WTC11 (cell line): ENCODE measurements around the gene ATP11A. TPM values are rescaled to one million over a fixed set of nuclear protein-coding genes. Genes with fewer than 3 reads are reported as not detected.

Experiments
- ATAC-seq: fragments of 200-7000 bp; cut with Tn5 transposase; 2 replicates; pipeline ENCODE4 v1.10.0; 2021; ENCODE audit warnings: mild to moderate bottlenecking, moderate library complexity
- CTCF ChIA-PET: fragments of 300-600 bp; sonication (Branson Sonifier 250); formaldehyde crosslinking; loops from one replicate; lab custom pipeline; 2021; ENCODE audit warnings: antibody characterized with exemption; lab: Charles Lee
- POLR2A ChIA-PET: fragments of 350-600 bp; sonication (Branson Sonifier 250); formaldehyde crosslinking; loops from one replicate; lab custom pipeline; 2021; ENCODE audit warnings: antibody characterized with exemption; lab: Charles Lee
- DNase-seq: peaks from one replicate; pipeline ENCODE4 v3.0.0; 2021; ENCODE audit warnings: low spot score
- H3K27ac Mint-ChIP-seq: 2 replicates; pipeline ENCODE4 v1.8.0; 2021; ENCODE audit warnings: mixed read lengths
- H3K27me3 Mint-ChIP-seq: 2 replicates; pipeline ENCODE4 v1.8.0; 2021; ENCODE audit warnings: low read depth, mild to moderate bottlenecking, moderate library complexity, mixed read lengths
- H3K36me3 Mint-ChIP-seq: 2 replicates; pipeline ENCODE4 v1.8.0; 2021; ENCODE audit warnings: mixed read lengths
- H3K4me1 Mint-ChIP-seq: 2 replicates; pipeline ENCODE4 v1.8.0; 2022; ENCODE audit warnings: mixed read lengths
- H3K4me3 Mint-ChIP-seq: 2 replicates; pipeline ENCODE4 v1.8.0; 2021; ENCODE audit warnings: mild to moderate bottlenecking, moderate library complexity, mixed read lengths
- H3K9me3 Mint-ChIP-seq: 2 replicates; pipeline ENCODE4 v1.8.0; 2021; ENCODE audit warnings: mixed read lengths
- AFF4 ChIP-seq: sonication (generic); formaldehyde crosslinking; IDR thresholded peaks from 2 replicates; pipeline ENCODE4 v1.8.1; 2023; ENCODE audit warnings: mild to moderate bottlenecking, missing genetic modification reagents, borderline replicate concordance
- CDX4 ChIP-seq: fragments of 250-450 bp; sonication (Bioruptor Pico); IDR thresholded peaks from 2 replicates; pipeline ENCODE4 v1.9.0; 2021; ENCODE audit warnings: moderate library complexity, mild to moderate bottlenecking, inconsistent platforms, borderline replicate concordance
- E2F5 ChIP-seq: sonication (generic); formaldehyde crosslinking; IDR thresholded peaks from 2 replicates; pipeline ENCODE4 v1.8.1; 2022; ENCODE audit warnings: mild to moderate bottlenecking, moderate library complexity, missing genetic modification reagents
- FOXJ3 ChIP-seq: sonication (generic); formaldehyde crosslinking; IDR thresholded peaks from 2 replicates; pipeline ENCODE4 v1.9.0; 2021; ENCODE audit warnings: missing genetic modification reagents, mild to moderate bottlenecking, borderline replicate concordance
- FOXK1 ChIP-seq: sonication (generic); formaldehyde crosslinking; IDR thresholded peaks from 2 replicates; pipeline ENCODE4 v1.8.0; 2022; ENCODE audit warnings: mild to moderate bottlenecking, moderate library complexity, missing genetic modification reagents
- MYBL2 ChIP-seq: sonication (generic); formaldehyde crosslinking; IDR thresholded peaks from 2 replicates; pipeline ENCODE4 v1.8.1; 2023; ENCODE audit warnings: mild to moderate bottlenecking, moderate library complexity, missing genetic modification reagents
- NFYB ChIP-seq: sonication (generic); formaldehyde crosslinking; conservative IDR thresholded peaks from 2 replicates; pipeline ENCODE4 v1.8.0; 2022; ENCODE audit warnings: low read depth, missing genetic modification reagents
- NR2C2 ChIP-seq: sonication (generic); formaldehyde crosslinking; IDR thresholded peaks from 2 replicates; pipeline ENCODE4 v1.8.0; 2022; ENCODE audit warnings: mild to moderate bottlenecking, missing genetic modification reagents
- NR3C1 ChIP-seq: sonication (generic); formaldehyde crosslinking; conservative IDR thresholded peaks from 2 replicates; pipeline ENCODE4 v1.8.1; 2023; ENCODE audit warnings: low read depth, mild to moderate bottlenecking, missing genetic modification reagents
- SMAD3 ChIP-seq: sonication (generic); formaldehyde crosslinking; IDR thresholded peaks from 2 replicates; pipeline ENCODE4 v1.8.0; 2022; ENCODE audit warnings: missing genetic modification reagents, mild to moderate bottlenecking, borderline replicate concordance
- SMAD4 ChIP-seq: sonication (generic); formaldehyde crosslinking; IDR thresholded peaks from 2 replicates; pipeline ENCODE4 v1.8.0; 2022; ENCODE audit warnings: mild to moderate bottlenecking, missing genetic modification reagents
- ZNF138 ChIP-seq: sonication (generic); formaldehyde crosslinking; conservative IDR thresholded peaks from 2 replicates; pipeline ENCODE4 v1.8.1; 2022; ENCODE audit warnings: mild to moderate bottlenecking, moderate library complexity, missing genetic modification reagents
- ZNF219 ChIP-seq: sonication (generic); formaldehyde crosslinking; IDR thresholded peaks from 2 replicates; pipeline ENCODE4 v1.8.0; 2023; ENCODE audit warnings: missing genetic modification reagents, mild to moderate bottlenecking, borderline replicate concordance
- ZNF423 ChIP-seq: fragments of 250-450 bp; sonication (Bioruptor Pico); IDR thresholded peaks from 2 replicates; pipeline ENCODE4 v2.1.2; 2022; ENCODE audit warnings: mild to moderate bottlenecking, moderate library complexity
- ZNF512 ChIP-seq: sonication (generic); formaldehyde crosslinking; IDR thresholded peaks from 2 replicates; pipeline ENCODE4 v1.8.1; 2022; ENCODE audit warnings: missing genetic modification reagents, borderline replicate concordance
- ZNF671 ChIP-seq: fragments of 250-450 bp; sonication (Bioruptor Pico); IDR thresholded peaks from 2 replicates; pipeline ENCODE4 v1.8.0; 2021; ENCODE audit warnings: mild to moderate bottlenecking
- total RNA-seq: library from RNA; stranded (reverse); gene quantifications from 3 replicates; pipeline ENCODE4 v1.2.3, GENCODE V29; 2021
- TF ChIP-seq, protein P1 (sequence below): sonication (generic); formaldehyde crosslinking; IDR thresholded peaks from 2 replicates; pipeline ENCODE4 v1.8.1; 2023; ENCODE audit warnings: mild to moderate bottlenecking, moderate library complexity, missing genetic modification reagents
- TF ChIP-seq, protein P2 (sequence below): sonication (generic); formaldehyde crosslinking; IDR thresholded peaks from 2 replicates; pipeline ENCODE4 v1.8.1; 2022; ENCODE audit warnings: low read depth, missing genetic modification reagents, borderline replicate concordance
- TF ChIP-seq, protein P3 (sequence below): sonication (generic); formaldehyde crosslinking; IDR thresholded peaks from 2 replicates; pipeline ENCODE4 v1.8.1; 2022; ENCODE audit warnings: mild to moderate bottlenecking, missing genetic modification reagents, moderate library complexity, borderline replicate concordance
- TF ChIP-seq, protein P4 (sequence below): sonication (generic); formaldehyde crosslinking; IDR thresholded peaks from 2 replicates; pipeline ENCODE4 v1.8.1; 2023; ENCODE audit warnings: mild to moderate bottlenecking, missing genetic modification reagents, moderate library complexity

ATP11A gene
- total RNA-seq, 1 experiment from 2014 or later, result 100 TPM

DNA sequence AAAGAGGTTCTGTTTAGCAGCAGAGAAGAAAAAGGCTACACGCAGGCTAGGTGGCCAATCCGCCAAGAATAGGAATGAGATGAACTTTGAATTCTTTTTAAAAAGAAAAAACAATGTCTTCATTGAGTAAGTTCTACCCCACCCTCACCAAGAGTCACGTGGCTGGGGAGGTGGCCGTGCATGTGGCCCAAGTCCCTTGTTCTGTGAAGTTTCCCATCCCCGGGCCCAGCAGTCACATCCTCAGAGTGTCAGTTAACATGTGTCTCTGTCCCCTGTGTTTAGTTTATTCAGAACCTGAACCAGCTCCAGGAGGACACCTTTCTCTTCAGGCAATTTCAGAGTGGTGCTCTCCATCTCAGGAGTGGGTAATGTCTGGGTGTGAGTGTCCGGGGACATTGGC, 222.0 kb downstream of the ATP11A start:
- Mint-ChIP-seq H3K4me1 (peaks cover 28% of the 10 kb centered on the region), H3K36me3 (peaks cover 7% of the 10 kb centered on the region), H3K9me3 (peaks cover 3% of the 10 kb centered on the region; the same call in 1 of the 2 replicates), H3K4me3 (no peak overlapping the region)
- CTCF ChIA-PET, result interaction anchor here (2.1 kb wide), 1 partner anchor 31 kb away, joined by 8 read pairs; no protein-coding TSS in a partner anchor
- POLR2A ChIA-PET, result no interaction called here
- DNase-seq, result no peak
- TF ChIP-seq MYBL2 (CRISPR knock-in tag) (no peak), SMAD3 (CRISPR knock-in tag) (no peak)
- TF ChIP-seq, all 79 proteins: peak for 0
- Mint-ChIP-seq H3K27me3 (no peaks in the 10 kb centered on the region), H3K27ac (peak overlapping the region; percentile 50; the same call in 1 of the 2 replicates)
- ATAC-seq, result no peak

GRCh38 chr13:112912726-112913440, 223.0 kb downstream of the ATP11A start:
- Mint-ChIP-seq H3K36me3 (peaks cover 9% of the 10 kb centered on the region), H3K4me1 (peaks cover 26% of the 10 kb centered on the region), H3K27me3 (no peaks in the 10 kb centered on the region), H3K9me3 (peaks cover 3% of the 10 kb centered on the region; the same call in 1 of the 2 replicates), H3K4me3 (no peak overlapping the region), H3K27ac (no peak overlapping the region)
- no peak for DNase-seq
- CTCF ChIA-PET, result no interaction called here
- no peak for TF ChIP-seq MYBL2 (CRISPR knock-in tag)
- no peak for TF ChIP-seq E2F5
- TF ChIP-seq, protein P1, sequence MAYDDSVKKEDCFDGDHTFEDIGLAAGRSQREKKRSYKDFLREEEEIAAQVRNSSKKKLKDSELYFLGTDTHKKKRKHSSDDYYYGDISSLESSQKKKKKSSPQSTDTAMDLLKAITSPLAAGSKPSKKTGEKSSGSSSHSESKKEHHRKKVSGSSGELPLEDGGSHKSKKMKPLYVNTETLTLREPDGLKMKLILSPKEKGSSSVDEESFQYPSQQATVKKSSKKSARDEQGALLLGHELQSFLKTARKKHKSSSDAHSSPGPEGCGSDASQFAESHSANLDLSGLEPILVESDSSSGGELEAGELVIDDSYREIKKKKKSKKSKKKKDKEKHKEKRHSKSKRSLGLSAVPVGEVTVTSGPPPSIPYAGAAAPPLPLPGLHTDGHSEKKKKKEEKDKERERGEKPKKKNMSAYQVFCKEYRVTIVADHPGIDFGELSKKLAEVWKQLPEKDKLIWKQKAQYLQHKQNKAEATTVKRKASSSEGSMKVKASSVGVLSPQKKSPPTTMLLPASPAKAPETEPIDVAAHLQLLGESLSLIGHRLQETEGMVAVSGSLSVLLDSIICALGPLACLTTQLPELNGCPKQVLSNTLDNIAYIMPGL, result no peak
- TF ChIP-seq FOXK1 (CRISPR knock-in tag), result no peak
- TF ChIP-seq, protein P2, sequence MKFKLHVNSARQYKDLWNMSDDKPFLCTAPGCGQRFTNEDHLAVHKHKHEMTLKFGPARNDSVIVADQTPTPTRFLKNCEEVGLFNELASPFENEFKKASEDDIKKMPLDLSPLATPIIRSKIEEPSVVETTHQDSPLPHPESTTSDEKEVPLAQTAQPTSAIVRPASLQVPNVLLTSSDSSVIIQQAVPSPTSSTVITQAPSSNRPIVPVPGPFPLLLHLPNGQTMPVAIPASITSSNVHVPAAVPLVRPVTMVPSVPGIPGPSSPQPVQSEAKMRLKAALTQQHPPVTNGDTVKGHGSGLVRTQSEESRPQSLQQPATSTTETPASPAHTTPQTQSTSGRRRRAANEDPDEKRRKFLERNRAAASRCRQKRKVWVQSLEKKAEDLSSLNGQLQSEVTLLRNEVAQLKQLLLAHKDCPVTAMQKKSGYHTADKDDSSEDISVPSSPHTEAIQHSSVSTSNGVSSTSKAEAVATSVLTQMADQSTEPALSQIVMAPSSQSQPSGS (CRISPR knock-in tag), result no peak
- TF ChIP-seq NR3C1 (CRISPR knock-in tag), result no peak
- TF ChIP-seq, protein P3, sequence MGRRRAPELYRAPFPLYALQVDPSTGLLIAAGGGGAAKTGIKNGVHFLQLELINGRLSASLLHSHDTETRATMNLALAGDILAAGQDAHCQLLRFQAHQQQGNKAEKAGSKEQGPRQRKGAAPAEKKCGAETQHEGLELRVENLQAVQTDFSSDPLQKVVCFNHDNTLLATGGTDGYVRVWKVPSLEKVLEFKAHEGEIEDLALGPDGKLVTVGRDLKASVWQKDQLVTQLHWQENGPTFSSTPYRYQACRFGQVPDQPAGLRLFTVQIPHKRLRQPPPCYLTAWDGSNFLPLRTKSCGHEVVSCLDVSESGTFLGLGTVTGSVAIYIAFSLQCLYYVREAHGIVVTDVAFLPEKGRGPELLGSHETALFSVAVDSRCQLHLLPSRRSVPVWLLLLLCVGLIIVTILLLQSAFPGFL (CRISPR knock-in tag), result no peak
- no peak for TF ChIP-seq ZNF219 (CRISPR knock-in tag)
- TF ChIP-seq FOXJ3 (CRISPR knock-in tag), result no peak
- TF ChIP-seq ZNF138 (CRISPR knock-in tag), result no peak
- no peak for TF ChIP-seq AFF4 (CRISPR knock-in tag)
- TF ChIP-seq ZNF512 (CRISPR knock-in tag), result no peak
- no peak for TF ChIP-seq NR2C2 (CRISPR knock-in tag)
- no peak for TF ChIP-seq SMAD4 (CRISPR knock-in tag)
- TF ChIP-seq, protein P4, sequence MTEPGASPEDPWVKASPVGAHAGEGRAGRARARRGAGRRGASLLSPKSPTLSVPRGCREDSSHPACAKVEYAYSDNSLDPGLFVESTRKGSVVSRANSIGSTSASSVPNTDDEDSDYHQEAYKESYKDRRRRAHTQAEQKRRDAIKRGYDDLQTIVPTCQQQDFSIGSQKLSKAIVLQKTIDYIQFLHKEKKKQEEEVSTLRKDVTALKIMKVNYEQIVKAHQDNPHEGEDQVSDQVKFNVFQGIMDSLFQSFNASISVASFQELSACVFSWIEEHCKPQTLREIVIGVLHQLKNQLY, result no peak
- no peak for TF ChIP-seq ZNF671
- TF ChIP-seq CDX4 (CRISPR knock-in tag), result no peak
- TF ChIP-seq NFYB (CRISPR knock-in tag), result no peak
- no peak for TF ChIP-seq ZNF423
- no peak for ATAC-seq
- POLR2A ChIA-PET, result no interaction called here
